Endothelial cell of umbilical vein (primary cell): ENCODE results near the gene UNC5A. TPM values are rescaled to one million over a fixed set of nuclear protein-coding genes. Genes with fewer than 3 reads are reported as not detected.

Experiments
- BruUV-seq: library from RNA; stranded (reverse); fragments of 400-500 nt; replicated peaks from 2 replicates; lab custom pipeline; 2021; lab: Mats Ljungman, UMichigan
- CTCF ChIA-PET: fragments of 300-600, 350-600 bp; sonication (Branson Sonifier 250); formaldehyde crosslinking; loops from one replicate; lab custom pipeline; 2021; ENCODE audit warnings: antibody characterized with exemption, inconsistent platforms; lab: Charles Lee
- POLR2A ChIA-PET: fragments of 300-600, 350-600 bp; sonication (Branson Sonifier 250); formaldehyde crosslinking; loops from one replicate; lab custom pipeline; 2021; ENCODE audit warnings: antibody characterized with exemption, inconsistent platforms; lab: Charles Lee
- DNase-seq: peaks from one replicate; pipeline ENCODE4 v3.0.0-alpha.2; 2011; ENCODE audit warnings: low read depth, low spot score
- FAIRE-seq: peaks from 2 replicates; lab custom pipeline; 2011; peaks lifted over from hg19 to GRCh38; lab: Jason Lieb, UNC
- H2AFZ ChIP-seq: 2 replicates; pipeline ENCODE4 v1.6.0; 2012; ENCODE audit warnings: low read depth, low read length, control low read depth, inconsistent platforms
- H3K27ac ChIP-seq: 2 replicates; pipeline ENCODE4 v1.5.1; 2011; ENCODE audit warnings: low read depth, mild to moderate bottlenecking, control low read depth, low read length, moderate library complexity; ENCODE audit not compliant: insufficient read depth
- H3K27me3 ChIP-seq, 2 experiments: 2 replicates each; pipeline versions ENCODE4 v1.6.0 to v1.6.1; 2011; ENCODE audit warnings: low read length in 2 of 2, mixed read lengths in 1 of 2; ENCODE audit not compliant: control insufficient read depth in 2 of 2, insufficient read depth in 2 of 2
- H3K36me3 ChIP-seq, 2 experiments: 2 replicates in 1 of 2; 3 replicates in 1 of 2; pipeline ENCODE4 v1.5.1; 2011; ENCODE audit warnings: low read length in 2 of 2, mild to moderate bottlenecking in 1 of 2, moderate library complexity in 1 of 2; ENCODE audit not compliant: control insufficient read depth in 2 of 2, insufficient read depth in 2 of 2; ENCODE audit errors: extremely low read depth in 1 of 2
- H3K4me1 ChIP-seq: 3 replicates; pipeline ENCODE4 v1.5.1; 2011; ENCODE audit warnings: mild to moderate bottlenecking, low read length; ENCODE audit not compliant: control insufficient read depth, insufficient read depth; ENCODE audit errors: extremely low read depth
- H3K4me2 ChIP-seq: 2 replicates; pipeline ENCODE4 v1.6.1; 2011; ENCODE audit warnings: low read length, control low read depth, mixed read lengths; ENCODE audit not compliant: insufficient read depth
- H3K4me3 ChIP-seq, 3 experiments: fragments of 200-600 bp in 1 of 3; sonication (generic), shearing (Covaris generic) in 1 of 3; replicated peaks in 1 of 3; 2 replicates each; pipeline ENCODE4 v1.5.1; 2011 to 2016; ENCODE audit warnings: control low read depth in 3 of 3, low read length in 3 of 3, mild to moderate bottlenecking in 2 of 3, inconsistent platforms in 1 of 3, low read depth in 1 of 3, moderate library complexity in 1 of 3; ENCODE audit not compliant: insufficient read depth in 1 of 3
- H3K79me2 ChIP-seq: 2 replicates; pipeline ENCODE4 v1.6.0; 2012; ENCODE audit warnings: low read length, inconsistent platforms; ENCODE audit not compliant: control insufficient read depth, insufficient read depth
- H3K9ac ChIP-seq: replicated peaks from 2 replicates; pipeline ENCODE3; 2011; ENCODE audit warnings: low read length, control low read depth; ENCODE audit not compliant: insufficient read depth; ENCODE audit errors: extremely low read depth
- H3K9me1 ChIP-seq: replicated peaks from 3 replicates; pipeline ENCODE4 v1.6.0; 2011; ENCODE audit warnings: mild to moderate bottlenecking, low read length; ENCODE audit not compliant: control insufficient read depth, insufficient read depth; ENCODE audit errors: extremely low read depth
- H3K9me3 ChIP-seq: replicated peaks from 2 replicates; pipeline ENCODE4 v1.5.1; 2012; ENCODE audit warnings: low read length, inconsistent platforms; ENCODE audit not compliant: control insufficient read depth, insufficient read depth
- H4K20me1 ChIP-seq: replicated peaks from 2 replicates; pipeline ENCODE3; 2011; ENCODE audit warnings: mild to moderate bottlenecking, low read length; ENCODE audit not compliant: control insufficient read depth, insufficient read depth; ENCODE audit errors: extremely low read depth
- CTCF ChIP-seq, 2 donors: IDR thresholded peaks; 1 replicate in 1 of 2; 2 replicates in 1 of 2; pipeline ENCODE4 v1.5.1; 2011; ENCODE audit warnings: low read length in 2 of 2, mild to moderate bottlenecking in 2 of 2, moderate library complexity in 2 of 2, control low read depth in 1 of 2, inconsistent platforms in 1 of 2, low read depth in 1 of 2; ENCODE audit not compliant: insufficient read depth in 1 of 2; ENCODE audit errors: extremely low read depth in 1 of 2
- EZH2 ChIP-seq: IDR thresholded peaks from 2 replicates; pipeline ENCODE4 v1.6.1; 2012; ENCODE audit warnings: borderline replicate concordance, low read depth, mild to moderate bottlenecking, moderate library complexity, low read length, inconsistent platforms; ENCODE audit not compliant: severe bottlenecking
- FOS ChIP-seq: IDR thresholded peaks from 2 replicates; pipeline ENCODE4 v1.6.1; 2011; ENCODE audit warnings: mild to moderate bottlenecking, low read length, moderate library complexity, borderline replicate concordance; ENCODE audit not compliant: insufficient read depth
- GATA2 ChIP-seq: IDR thresholded peaks from 2 replicates; pipeline ENCODE4 v1.7.0; 2011; ENCODE audit warnings: low read depth, mild to moderate bottlenecking, moderate library complexity, mixed read lengths, low read length; ENCODE audit not compliant: insufficient read length, insufficient read depth
- JUN ChIP-seq: IDR thresholded peaks from 2 replicates; pipeline ENCODE4 v1.6.1; 2011; ENCODE audit warnings: borderline replicate concordance, low read depth; ENCODE audit not compliant: insufficient read length, insufficient read depth
- MAX ChIP-seq: IDR thresholded peaks from 2 replicates; pipeline ENCODE4 v1.6.1; 2011; ENCODE audit not compliant: insufficient read depth, insufficient read length
- MYC ChIP-seq: IDR thresholded peaks from one replicate; pipeline ENCODE4 v1.6.1; 2011; ENCODE audit warnings: mild to moderate bottlenecking, low read depth, low read length
- POLR2A ChIP-seq: IDR thresholded peaks from 2 replicates; pipeline ENCODE4 v1.6.1; 2012; ENCODE audit warnings: low read depth, mild to moderate bottlenecking, control low read depth, low read length
- POLR2AphosphoS5 ChIP-seq: IDR thresholded peaks from 2 replicates; pipeline ENCODE4 v1.6.1; 2012; ENCODE audit warnings: low read depth, mild to moderate bottlenecking, control low read depth, low read length, moderate library complexity; ENCODE audit not compliant: insufficient read depth
- dilution Hi-C: fragments of 300-500 bp; cut with MboI; formaldehyde crosslinking; loops from one replicate; pipeline ENCODE4 v1.15.0; 2019; ENCODE audit warnings: low sequenced_read_pairs; ENCODE audit not compliant: extremely low pct_ligation_motif_present
- intact Hi-C: fragments of 100-400 bp; cut with micrococcal nuclease; formaldehyde crosslinking; loops from one replicate; pipeline ENCODE4 v1.10.0; 2022
- polyA plus RNA-seq, 4 experiments: library from polyadenylated mRNA; depleted of rRNA in 3 of 4; stranded (reverse) in 3 of 4; unstranded in 1 of 4; fragments of >200 nt; gene quantifications; 2 replicates each; pipeline versions ENCODE4 v1.2.1 to v1.2.3, GENCODE V29; 2011 to 2012; ENCODE audit warnings: missing spikeins in 1 of 4
- total RNA-seq: library from RNA; stranded (reverse); gene quantifications from 2 replicates; pipeline ENCODE4 v1.2.3, GENCODE V29; 2021

UNC5A gene
- total and polyA plus RNA-seq, 2 donors (not counting 3 experiments of a cell fraction or from before 2014, with no cell fraction given): 0.08 to 0.22 TPM

- H3K4me3 ChIP-seq: no peak overlapping the region
- POLR2A ChIA-PET: no interaction called here
- no peaks in the 10 kb centered on the region for H3K36me3 ChIP-seq
- no peaks in the 10 kb centered on the region for H3K27me3 ChIP-seq
- TF ChIP-seq MYC (no peak), POLR2A (no peak), CTCF (IDR thresholded peaks at IDR 0.05; ENCODE audit: extremely low read depth in 1 of 2, insufficient read depth in 1 of 2, low read depth in 1 of 2, low read length in 2 of 2) (no peak), POLR2AphosphoS5 (no peak), JUN (no peak), MAX (no peak), GATA2 (no peak), EZH2 (no peak), FOS (no peak)
- no peak overlapping the region for H3K27ac ChIP-seq
- FAIRE-seq (no peak), DNase-seq (no peak)
- BruUV-seq: no TSS peak
- H3K4me1 ChIP-seq: no peaks in the 10 kb centered on the region
- dilution Hi-C loops: no loop called here
- no peak overlapping the region for H3K9ac ChIP-seq
- H3K4me2 ChIP-seq: no peak overlapping the region
- no peaks in the 10 kb centered on the region for H4K20me1 ChIP-seq
- H3K9me1 ChIP-seq: no peaks in the 10 kb centered on the region
- CTCF ChIA-PET: interaction anchor here (2.4 kb wide), 1 partner anchor 193 kb away, joined by 7 read pairs; no protein-coding TSS in a partner anchor
- H3K9me3 ChIP-seq: no peaks in the 10 kb centered on the region
- no peaks in the 10 kb centered on the region for H3K79me2 ChIP-seq
- intact Hi-C loops: no loop called here
- no peak overlapping the region for H2AFZ ChIP-seq
These were observed 42.9 kb downstream of the UNC5A start for GRCh38 chr5:176853151-176853778.
